Esophagus (tissue), 2 donors: ENCODE results near the gene EPB41L3. TPM values are rescaled to one million over a fixed set of nuclear protein-coding genes. Genes with fewer than 3 reads are reported as not detected.
"Not testable (repeated sequence)": the region's sequence is repeated elsewhere in the genome, so short reads cannot be mapped to it uniquely, and the experiment has no call there.

Experiments
- H3K27ac ChIP-seq, 2 donors: one replicate each; pipeline ENCODE4 v1.5.1; 2013; ENCODE audit warnings: low read depth in 2 of 2, mild to moderate bottlenecking in 2 of 2, inconsistent platforms in 1 of 2, low read length in 1 of 2, moderate library complexity in 1 of 2
- H3K27me3 ChIP-seq, 2 donors: one replicate each; pipeline ENCODE4 v1.6.1; 2013; ENCODE audit warnings: low read length in 2 of 2, control low read depth in 1 of 2, mild to moderate bottlenecking in 1 of 2; ENCODE audit not compliant: insufficient read depth in 2 of 2, control insufficient read depth in 1 of 2
- H3K36me3 ChIP-seq, 2 donors: one replicate each; pipeline ENCODE4 v1.6.1; 2013; ENCODE audit warnings: low read length in 1 of 2; ENCODE audit not compliant: control insufficient read depth in 2 of 2, insufficient read depth in 2 of 2
- H3K4me1 ChIP-seq, 2 donors: one replicate each; pipeline ENCODE4 v1.6.1; 2013; ENCODE audit warnings: low read length in 1 of 2; ENCODE audit not compliant: control insufficient read depth in 2 of 2, insufficient read depth in 2 of 2
- H3K4me3 ChIP-seq, 2 donors: one replicate each; pipeline ENCODE4 v1.5.1; 2013; ENCODE audit warnings: low read length in 2 of 2, mild to moderate bottlenecking in 2 of 2, low read depth in 1 of 2, moderate library complexity in 1 of 2
- H3K9me3 ChIP-seq, 2 donors: one replicate each; pipeline ENCODE4 v1.6.1; 2013; ENCODE audit warnings: mild to moderate bottlenecking in 2 of 2, low read depth in 1 of 2, low read length in 1 of 2, moderate library complexity in 1 of 2; ENCODE audit not compliant: control insufficient read depth in 2 of 2, insufficient read depth in 1 of 2
- WGBS, 2 donors: extraction: QIAGEN DNeasy Blood & Tissue Kit; methylation state at CpG; one replicate each; pipeline ENCODE4 v1.1.7; 2013; 5-methylcytosine and 5-hydroxymethylcytosine counted together
- polyA plus RNA-seq, 2 donors: library from polyadenylated mRNA; stranded (reverse); fragments of 200-250 nt; gene quantifications; one replicate each; pipeline ENCODE4 v1.2.3, GENCODE V29; 2013
- donor health status: healthy with polysubstance abuse.
- donor health status: Bipolar disorder and iron deficiency.

The EPB41L3 gene
- polyA plus RNA-seq, 2 donors = 13.6 to 28.7 TPM

- no peak overlapping the region for H3K27ac ChIP-seq
Measured at GRCh38 chr18:5518899-5519371, 24.9 kb downstream of the EPB41L3 start.

GRCh38 chr18:5518179-5518770 is 25.5 kb downstream of the EPB41L3 start:
- H3K27ac ChIP-seq = no peak overlapping the region

More at GRCh38 chr18:5518899-5519371, 24.9 kb downstream of the EPB41L3 start:
- Histone ChIP-seq H3K4me3 (no peak overlapping the region), H3K4me1 (no peaks in the 10 kb centered on the region), H3K36me3 (no peaks in the 10 kb centered on the region), H3K9me3 (no peaks in the 10 kb centered on the region), H3K27me3 (no peaks in the 10 kb centered on the region)
- 61 to 62% methylated on average over 13 of the region's 13 CpGs for WGBS, 2 donors

GRCh38 chr18:5516841-5517240 is 27.0 kb downstream of the EPB41L3 start:
- no peaks in the 10 kb centered on the region for H3K27me3 ChIP-seq
- no peaks in the 10 kb centered on the region for H3K4me1 ChIP-seq
- no peaks in the 10 kb centered on the region for H3K36me3 ChIP-seq
- no peak overlapping the region for H3K27ac ChIP-seq
- H3K9me3 ChIP-seq = no peaks in the 10 kb centered on the region
- 68 to 75% methylated on average over 6 of the region's 6 CpGs for WGBS, 2 donors
- H3K4me3 ChIP-seq = no peak overlapping the region

More at GRCh38 chr18:5518179-5518770, 25.5 kb downstream of the EPB41L3 start:
- Histone ChIP-seq H3K4me3 (no peak overlapping the region), H3K4me1 (no peaks in the 10 kb centered on the region), H3K9me3 (no peaks in the 10 kb centered on the region), H3K36me3 (no peaks in the 10 kb centered on the region), H3K27me3 (no peaks in the 10 kb centered on the region)
- WGBS, 2 donors = 79 to 84% methylated on average over 10 of the region's 10 CpGs

- Histone ChIP-seq H3K4me1 (no peaks in the 10 kb centered on the region), H3K27ac (no peak overlapping the region), H3K36me3 (no peaks in the 10 kb centered on the region), H3K4me3 (no peak overlapping the region), H3K9me3 (no peaks in the 10 kb centered on the region), H3K27me3 (no peaks in the 10 kb centered on the region)
- 54 to 69% methylated on average over 3 of the region's 3 CpGs for WGBS, 2 donors
Measured at GRCh38 chr18:5515011-5515784, 28.6 kb downstream of the EPB41L3 start.

GRCh38 chr18:5513947-5514346 is 29.9 kb downstream of the EPB41L3 start:
- Histone ChIP-seq H3K4me1 (no peaks in the 10 kb centered on the region), H3K36me3 (no peaks in the 10 kb centered on the region), H3K27me3 (no peaks in the 10 kb centered on the region), H3K4me3 (no peak overlapping the region), H3K9me3 (no peaks in the 10 kb centered on the region), H3K27ac (no peak overlapping the region)
- 37 to 60% methylated on average over 1 of the region's 1 CpG for WGBS, 2 donors

- H3K36me3 ChIP-seq = no peaks in the 10 kb centered on the region
- no peaks in the 10 kb centered on the region for H3K9me3 ChIP-seq
- H3K4me3 ChIP-seq = no peak overlapping the region
- no peaks in the 10 kb centered on the region for H3K27me3 ChIP-seq
- H3K4me1 ChIP-seq = no peaks in the 10 kb centered on the region
- 92% methylated on average over 4 of the region's 4 CpGs for WGBS, 2 donors
- H3K27ac ChIP-seq = no peak overlapping the region
Measured at GRCh38 chr18:5512176-5512575, 31.6 kb downstream of the EPB41L3 start.

GRCh38 chr18:5511541-5511940 is 32.3 kb downstream of the EPB41L3 start:
- 87 to 90% methylated on average over 4 of the region's 4 CpGs for WGBS, 2 donors
- H3K36me3 ChIP-seq, H3K4me1 ChIP-seq, H3K9me3 ChIP-seq, H3K27ac ChIP-seq, H3K27me3 ChIP-seq, H3K4me3 ChIP-seq: not testable (repeated sequence)

GRCh38 chr18:5510135-5510846 is 33.5 kb downstream of the EPB41L3 start:
- Histone ChIP-seq H3K9me3 (no peaks in the 10 kb centered on the region), H3K27me3 (no peaks in the 10 kb centered on the region), H3K27ac (no peak overlapping the region), H3K36me3 (no peaks in the 10 kb centered on the region), H3K4me3 (no peak overlapping the region), H3K4me1 (no peaks in the 10 kb centered on the region)
- WGBS, 2 donors = 77 to 84% methylated on average over 7 of the region's 7 CpGs

GRCh38 chr18:5508821-5509220 is 35.0 kb downstream of the EPB41L3 start:
- Histone ChIP-seq H3K27ac (no peak overlapping the region), H3K4me3 (no peak overlapping the region), H3K27me3 (no peaks in the 10 kb centered on the region), H3K36me3 (no peaks in the 10 kb centered on the region), H3K4me1 (no peaks in the 10 kb centered on the region), H3K9me3 (no peaks in the 10 kb centered on the region)
- 83 to 90% methylated on average over 2 of the region's 2 CpGs for WGBS, 2 donors
